ENCODE results near the gene LRRC28. TPM values are rescaled to one million over a fixed set of nuclear protein-coding genes. Genes with fewer than 3 reads are reported as not detected.

Gene LRRC28
- polyA plus RNA-seq, 1 donor from 2014 or later, result 20.4 TPM

DNA sequence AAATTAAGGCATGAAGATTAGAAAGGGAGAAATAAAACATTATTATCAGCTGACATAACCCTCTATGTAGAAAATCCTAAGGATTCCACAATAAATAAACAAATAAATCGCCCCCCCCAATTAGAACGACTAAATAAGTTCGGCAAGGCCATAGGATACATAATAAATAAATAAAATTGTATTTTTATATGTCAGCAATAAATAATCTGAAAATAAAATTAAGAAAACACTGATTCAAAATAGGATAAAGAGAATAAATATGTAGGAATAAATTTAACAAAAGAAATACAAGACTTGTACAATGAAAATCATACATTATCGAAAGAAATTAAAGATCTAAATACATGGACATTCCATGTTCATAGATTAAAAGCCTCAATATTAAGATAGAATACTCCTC, 7.0 kb upstream of the LRRC28 start:
- H3K36me3 ChIP-seq (ENCODE audit: insufficient read depth, low read length), result no peaks in the 10 kb centered on the region
- H3F3A ChIP-seq (ENCODE audit: insufficient read depth, low read length, poor library complexity, severe bottlenecking), result no peaks in the 10 kb centered on the region
- H3K27ac ChIP-seq (ENCODE audit: low read length), result no peak overlapping the region
- H2AFZ ChIP-seq (ENCODE audit: low read depth, low read length), result no peak overlapping the region
- H3K27me3 ChIP-seq (ENCODE audit: insufficient read depth, low read depth, low read length), result no peaks in the 10 kb centered on the region
- TF ChIP-seq RAD21 (conservative IDR thresholded peaks at IDR 0.05) (no peak), EZH2 (IDR thresholded peaks at IDR 0.05; ENCODE audit: borderline replicate concordance, insufficient read depth, low read length, poor library complexity, severe bottlenecking) (no peak), SMC3 (conservative IDR thresholded peaks at IDR 0.05; ENCODE audit: poor library complexity) (no peak), CTCF (IDR thresholded peaks at IDR 0.05; ENCODE audit: poor library complexity, severe bottlenecking) (no peak), MXI1 (conservative IDR thresholded peaks at IDR 0.05; ENCODE audit: poor library complexity, severe bottlenecking) (no peak), TAF1 (IDR thresholded peaks at IDR 0.05; ENCODE audit: low read depth) (no peak), EP300 (conservative IDR thresholded peaks at IDR 0.05; ENCODE audit: poor library complexity, severe bottlenecking) (no peak), POLR2AphosphoS5 (IDR thresholded peaks at IDR 0.05) (no peak)
- TF ChIP-seq, protein P1, sequence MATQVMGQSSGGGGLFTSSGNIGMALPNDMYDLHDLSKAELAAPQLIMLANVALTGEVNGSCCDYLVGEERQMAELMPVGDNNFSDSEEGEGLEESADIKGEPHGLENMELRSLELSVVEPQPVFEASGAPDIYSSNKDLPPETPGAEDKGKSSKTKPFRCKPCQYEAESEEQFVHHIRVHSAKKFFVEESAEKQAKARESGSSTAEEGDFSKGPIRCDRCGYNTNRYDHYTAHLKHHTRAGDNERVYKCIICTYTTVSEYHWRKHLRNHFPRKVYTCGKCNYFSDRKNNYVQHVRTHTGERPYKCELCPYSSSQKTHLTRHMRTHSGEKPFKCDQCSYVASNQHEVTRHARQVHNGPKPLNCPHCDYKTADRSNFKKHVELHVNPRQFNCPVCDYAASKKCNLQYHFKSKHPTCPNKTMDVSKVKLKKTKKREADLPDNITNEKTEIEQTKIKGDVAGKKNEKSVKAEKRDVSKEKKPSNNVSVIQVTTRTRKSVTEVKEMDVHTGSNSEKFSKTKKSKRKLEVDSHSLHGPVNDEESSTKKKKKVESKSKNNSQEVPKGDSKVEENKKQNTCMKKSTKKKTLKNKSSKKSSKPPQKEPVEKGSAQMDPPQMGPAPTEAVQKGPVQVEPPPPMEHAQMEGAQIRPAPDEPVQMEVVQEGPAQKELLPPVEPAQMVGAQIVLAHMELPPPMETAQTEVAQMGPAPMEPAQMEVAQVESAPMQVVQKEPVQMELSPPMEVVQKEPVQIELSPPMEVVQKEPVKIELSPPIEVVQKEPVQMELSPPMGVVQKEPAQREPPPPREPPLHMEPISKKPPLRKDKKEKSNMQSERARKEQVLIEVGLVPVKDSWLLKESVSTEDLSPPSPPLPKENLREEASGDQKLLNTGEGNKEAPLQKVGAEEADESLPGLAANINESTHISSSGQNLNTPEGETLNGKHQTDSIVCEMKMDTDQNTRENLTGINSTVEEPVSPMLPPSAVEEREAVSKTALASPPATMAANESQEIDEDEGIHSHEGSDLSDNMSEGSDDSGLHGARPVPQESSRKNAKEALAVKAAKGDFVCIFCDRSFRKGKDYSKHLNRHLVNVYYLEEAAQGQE (IDR thresholded peaks at IDR 0.05; ENCODE audit: borderline replicate concordance), result no peak
- peaks cover 7% of the 10 kb centered on the region for H3K79me2 ChIP-seq (replicated peaks; ENCODE audit: insufficient read depth, low read length)
- no peaks in the 10 kb centered on the region for H3K9me3 ChIP-seq (ENCODE audit: low read length)
- H3K9me2 ChIP-seq (ENCODE audit: insufficient read depth, low read length), result no peaks in the 10 kb centered on the region
- no peak overlapping the region for H3K4me3 ChIP-seq (ENCODE audit: low read length)
- H3K4me2 ChIP-seq (ENCODE audit: low read length), result no peak overlapping the region
- no peaks in the 10 kb centered on the region for H4K20me1 ChIP-seq (ENCODE audit: insufficient read depth)
- H3K9ac ChIP-seq (ENCODE audit: low read length), result no peak overlapping the region

DNA sequence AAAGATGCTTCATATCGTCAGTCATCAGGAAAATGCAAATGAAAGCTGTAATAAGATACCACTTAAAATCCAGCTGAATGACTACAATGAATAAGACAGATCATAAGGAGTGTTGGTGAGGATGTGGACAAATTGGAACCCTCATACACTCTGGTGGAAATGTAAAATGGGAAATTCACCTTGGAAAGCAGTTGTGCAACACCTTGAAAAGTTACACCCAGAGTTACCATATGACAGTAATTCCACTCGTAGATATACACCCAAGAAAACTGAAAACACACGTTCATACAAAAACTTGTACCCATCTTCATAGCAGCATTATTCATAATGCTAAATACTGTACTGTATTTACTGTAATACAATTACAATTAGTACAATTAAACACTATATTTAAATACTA, 4.2 kb upstream of the LRRC28 start:
- H3K27me3 ChIP-seq (ENCODE audit: insufficient read depth, low read depth, low read length), result no peaks in the 10 kb centered on the region

More for the DNA sequence above, 4.2 kb upstream of the LRRC28 start:
- no peaks in the 10 kb centered on the region for H3K36me3 ChIP-seq (ENCODE audit: insufficient read depth, low read length)
- H3K79me2 ChIP-seq (replicated peaks; ENCODE audit: insufficient read depth, low read length), result peaks cover 7% of the 10 kb centered on the region
- H3K9me3 ChIP-seq (ENCODE audit: low read length), result no peaks in the 10 kb centered on the region
- H3K9me2 ChIP-seq (ENCODE audit: insufficient read depth, low read length), result no peaks in the 10 kb centered on the region
- H3K4me2 ChIP-seq (ENCODE audit: low read length), result no peak overlapping the region
- H4K20me1 ChIP-seq (ENCODE audit: insufficient read depth), result no peaks in the 10 kb centered on the region
- TF ChIP-seq EP300 (conservative IDR thresholded peaks at IDR 0.05; ENCODE audit: poor library complexity, severe bottlenecking) (no peak), SMC3 (conservative IDR thresholded peaks at IDR 0.05; ENCODE audit: poor library complexity) (no peak), CTCF (IDR thresholded peaks at IDR 0.05; ENCODE audit: poor library complexity, severe bottlenecking) (no peak), POLR2AphosphoS5 (IDR thresholded peaks at IDR 0.05) (no peak), MXI1 (conservative IDR thresholded peaks at IDR 0.05; ENCODE audit: poor library complexity, severe bottlenecking) (no peak), EZH2 (IDR thresholded peaks at IDR 0.05; ENCODE audit: borderline replicate concordance, insufficient read depth, low read length, poor library complexity, severe bottlenecking) (no peak), RAD21 (conservative IDR thresholded peaks at IDR 0.05) (no peak), TAF1 (IDR thresholded peaks at IDR 0.05; ENCODE audit: low read depth) (no peak)
- TF ChIP-seq, protein P1 (IDR thresholded peaks at IDR 0.05; ENCODE audit: borderline replicate concordance), result no peak
- H3K4me3 ChIP-seq (ENCODE audit: low read length), result no peak overlapping the region
- H3F3A ChIP-seq (ENCODE audit: insufficient read depth, low read length, poor library complexity, severe bottlenecking), result peaks cover 12% of the 10 kb centered on the region
- H3K27ac ChIP-seq (ENCODE audit: low read length), result no peak overlapping the region
- no peak overlapping the region for H3K9ac ChIP-seq (ENCODE audit: low read length)
- H2AFZ ChIP-seq (ENCODE audit: low read depth, low read length), result no peak overlapping the region

Data from neural cell (in vitro differentiated cells).